ENCODE data around the gene CCL7.
A peak's percentile ranks its signal among the peaks of the same experiment; 100 is the strongest.

DNA sequence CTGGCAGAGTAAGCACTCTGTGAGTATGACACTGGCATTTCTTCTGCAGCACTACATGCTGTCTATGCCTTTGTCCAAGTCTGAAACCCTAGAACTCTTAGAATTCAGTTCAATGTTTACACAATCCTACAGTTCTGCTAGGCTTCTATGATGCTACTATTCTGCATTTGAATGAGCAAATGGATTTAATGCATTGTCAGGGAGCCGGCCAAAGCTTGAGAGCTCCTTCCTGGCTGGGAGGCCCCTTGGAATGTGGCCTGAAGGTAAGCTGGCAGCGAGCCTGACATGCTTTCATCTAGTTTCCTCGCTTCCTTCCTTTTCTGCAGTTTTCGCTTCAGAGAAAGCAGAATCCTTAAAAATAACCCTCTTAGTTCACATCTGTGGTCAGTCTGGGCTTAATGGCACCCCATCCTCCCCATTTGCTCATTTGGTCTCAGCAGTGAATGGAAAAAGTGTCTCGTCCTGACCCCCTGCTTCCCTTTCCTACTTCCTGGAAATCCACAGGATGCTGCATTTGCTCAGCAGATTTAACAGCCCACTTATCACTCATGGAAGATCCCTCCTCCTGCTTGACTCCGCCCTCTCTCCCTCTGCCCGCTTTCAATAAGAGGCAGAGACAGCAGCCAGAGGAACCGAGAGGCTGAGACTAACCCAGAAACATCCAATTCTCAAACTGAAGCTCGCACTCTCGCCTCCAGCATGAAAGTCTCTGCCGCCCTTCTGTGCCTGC is 15.2 kb upstream of the CCL7 start, which contains the start of gene CCL2:
- TF ChIP-seq POLR2A (IDR thresholded peaks at IDR 0.05; ENCODE audit: low read depth, low read length) (peak; percentile 37; the same call in 1 of the 2 replicates), CEBPB (IDR thresholded peaks at IDR 0.05; ENCODE audit: low read depth, low read length) (no peak), MAZ (IDR thresholded peaks at IDR 0.05; ENCODE audit: borderline replicate concordance, low read depth, low read length) (no peak), BHLHE40 (IDR thresholded peaks at IDR 0.05; ENCODE audit: low read depth, low read length) (no peak), MXI1 (IDR thresholded peaks at IDR 0.05; ENCODE audit: borderline replicate concordance, low read depth, low read length) (no peak), ELK1 (IDR thresholded peaks at IDR 0.05; ENCODE audit: borderline replicate concordance, low read depth, low read length) (no peak), NFE2L2 (IDR thresholded peaks at IDR 0.05; ENCODE audit: low read depth, low read length) (no peak), RCOR1 (IDR thresholded peaks at IDR 0.05; ENCODE audit: insufficient replicate concordance, low read length) (no peak), MAFK (IDR thresholded peaks at IDR 0.05; ENCODE audit: low read depth, low read length) (no peak)
- TF ChIP-seq, protein P1, sequence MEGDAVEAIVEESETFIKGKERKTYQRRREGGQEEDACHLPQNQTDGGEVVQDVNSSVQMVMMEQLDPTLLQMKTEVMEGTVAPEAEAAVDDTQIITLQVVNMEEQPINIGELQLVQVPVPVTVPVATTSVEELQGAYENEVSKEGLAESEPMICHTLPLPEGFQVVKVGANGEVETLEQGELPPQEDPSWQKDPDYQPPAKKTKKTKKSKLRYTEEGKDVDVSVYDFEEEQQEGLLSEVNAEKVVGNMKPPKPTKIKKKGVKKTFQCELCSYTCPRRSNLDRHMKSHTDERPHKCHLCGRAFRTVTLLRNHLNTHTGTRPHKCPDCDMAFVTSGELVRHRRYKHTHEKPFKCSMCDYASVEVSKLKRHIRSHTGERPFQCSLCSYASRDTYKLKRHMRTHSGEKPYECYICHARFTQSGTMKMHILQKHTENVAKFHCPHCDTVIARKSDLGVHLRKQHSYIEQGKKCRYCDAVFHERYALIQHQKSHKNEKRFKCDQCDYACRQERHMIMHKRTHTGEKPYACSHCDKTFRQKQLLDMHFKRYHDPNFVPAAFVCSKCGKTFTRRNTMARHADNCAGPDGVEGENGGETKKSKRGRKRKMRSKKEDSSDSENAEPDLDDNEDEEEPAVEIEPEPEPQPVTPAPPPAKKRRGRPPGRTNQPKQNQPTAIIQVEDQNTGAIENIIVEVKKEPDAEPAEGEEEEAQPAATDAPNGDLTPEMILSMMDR (conservative IDR thresholded peaks at IDR 0.05; ENCODE audit: low read depth, low read length), result no peak
- TF ChIP-seq, protein P2, sequence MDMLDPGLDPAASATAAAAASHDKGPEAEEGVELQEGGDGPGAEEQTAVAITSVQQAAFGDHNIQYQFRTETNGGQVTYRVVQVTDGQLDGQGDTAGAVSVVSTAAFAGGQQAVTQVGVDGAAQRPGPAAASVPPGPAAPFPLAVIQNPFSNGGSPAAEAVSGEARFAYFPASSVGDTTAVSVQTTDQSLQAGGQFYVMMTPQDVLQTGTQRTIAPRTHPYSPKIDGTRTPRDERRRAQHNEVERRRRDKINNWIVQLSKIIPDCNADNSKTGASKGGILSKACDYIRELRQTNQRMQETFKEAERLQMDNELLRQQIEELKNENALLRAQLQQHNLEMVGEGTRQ (IDR thresholded peaks at IDR 0.05; ENCODE audit: low read depth, low read length), result no peak
